Smooth muscle cell (in vitro differentiated cells): ENCODE results near the gene ZPR1. TPM values are rescaled to one million over a fixed set of nuclear protein-coding genes. Genes with fewer than 3 reads are reported as not detected.
"Not testable (repeated sequence)": the region's sequence is repeated elsewhere in the genome, so short reads cannot be mapped to it uniquely, and the experiment has no call there.

ENCODE experiments used
- DNase-seq: peaks from one replicate; lab custom pipeline; 2025; ENCODE audit not compliant: unreplicated experiment; lab: John Stamatoyannopoulos, UW
- H2AFZ ChIP-seq: fragments of 200-600 bp; sonication (generic); 2 replicates; pipeline ENCODE4 v1.6.0; 2016; ENCODE audit warnings: antibody characterized with exemption, low read depth, mild to moderate bottlenecking
- H3F3A ChIP-seq: fragments of 200-600 bp; sonication (generic); 2 replicates; pipeline ENCODE4 v1.6.0; 2017; ENCODE audit warnings: antibody characterized with exemption, low read depth
- H3K27ac ChIP-seq: fragments of 200-600 bp; sonication (generic); 2 replicates; pipeline ENCODE4 v1.5.1; 2016; ENCODE audit warnings: low read depth, mild to moderate bottlenecking
- H3K27me3 ChIP-seq: fragments of 200-600 bp; sonication (generic); 2 replicates; pipeline ENCODE4 v1.6.1; 2016; ENCODE audit warnings: low read depth, mild to moderate bottlenecking
- H3K36me3 ChIP-seq: fragments of 200-600 bp; sonication (generic); 2 replicates; pipeline ENCODE4 v1.5.1; 2016; ENCODE audit warnings: low read depth
- H3K4me1 ChIP-seq: fragments of 200-600 bp; sonication (generic); 2 replicates; pipeline ENCODE4 v1.5.1; 2016; ENCODE audit warnings: low read depth
- H3K4me2 ChIP-seq: fragments of 200-600 bp; sonication (generic); 2 replicates; pipeline ENCODE4 v1.6.0; 2016; ENCODE audit warnings: mild to moderate bottlenecking
- H3K4me3 ChIP-seq: fragments of 200-600 bp; sonication (generic); 2 replicates; pipeline ENCODE4 v1.5.1; 2016; ENCODE audit warnings: mild to moderate bottlenecking
- H3K79me2 ChIP-seq: fragments of 200-600 bp; sonication (generic); 2 replicates; pipeline ENCODE4 v1.6.0; 2016; ENCODE audit warnings: low read depth, mild to moderate bottlenecking
- H3K9ac ChIP-seq: fragments of 200-600 bp; sonication (generic); 2 replicates; pipeline ENCODE4 v1.6.0; 2016; ENCODE audit warnings: low read depth
- H3K9me3 ChIP-seq: fragments of 200-600 bp; sonication (generic); replicated peaks from 2 replicates; pipeline ENCODE4 v1.5.1; 2016; ENCODE audit warnings: low read depth
- H4K20me1 ChIP-seq: fragments of 200-600 bp; sonication (generic); 2 replicates; pipeline ENCODE4 v1.6.0; 2016; ENCODE audit warnings: low read depth
- WGBS: methylation state at CpG from one replicate; pipeline ENCODE4 v1.1.7; 2016; ENCODE audit warnings: low lambda C conversion rate; 5-methylcytosine and 5-hydroxymethylcytosine counted together
- polyA plus RNA-seq: library from polyadenylated mRNA; unstranded; fragments of >200 nt; fragmentation: Nextera tagmentation; extraction: Ambion mirVana; gene quantifications from 2 replicates; pipeline ENCODE4 v1.2.1, GENCODE V29; 2016
- total RNA-seq: library from RNA; depleted of rRNA; stranded (reverse); fragments of >200 nt; gene quantifications from 2 replicates; pipeline ENCODE4 v1.2.3, GENCODE V29; 2014
- TF ChIP-seq, protein P1 (sequence below): fragments of 200-600 bp; sonication (generic); IDR thresholded peaks from 2 replicates; pipeline ENCODE4 v1.5.1; 2017; ENCODE audit warnings: borderline replicate concordance, mild to moderate bottlenecking, antibody characterized with exemption; ENCODE audit not compliant: insufficient read depth, poor library complexity, severe bottlenecking

ZPR1 gene
- total and polyA plus RNA-seq, 2 experiments from 2014 or later, result 26.2 to 34.2 TPM

DNA sequence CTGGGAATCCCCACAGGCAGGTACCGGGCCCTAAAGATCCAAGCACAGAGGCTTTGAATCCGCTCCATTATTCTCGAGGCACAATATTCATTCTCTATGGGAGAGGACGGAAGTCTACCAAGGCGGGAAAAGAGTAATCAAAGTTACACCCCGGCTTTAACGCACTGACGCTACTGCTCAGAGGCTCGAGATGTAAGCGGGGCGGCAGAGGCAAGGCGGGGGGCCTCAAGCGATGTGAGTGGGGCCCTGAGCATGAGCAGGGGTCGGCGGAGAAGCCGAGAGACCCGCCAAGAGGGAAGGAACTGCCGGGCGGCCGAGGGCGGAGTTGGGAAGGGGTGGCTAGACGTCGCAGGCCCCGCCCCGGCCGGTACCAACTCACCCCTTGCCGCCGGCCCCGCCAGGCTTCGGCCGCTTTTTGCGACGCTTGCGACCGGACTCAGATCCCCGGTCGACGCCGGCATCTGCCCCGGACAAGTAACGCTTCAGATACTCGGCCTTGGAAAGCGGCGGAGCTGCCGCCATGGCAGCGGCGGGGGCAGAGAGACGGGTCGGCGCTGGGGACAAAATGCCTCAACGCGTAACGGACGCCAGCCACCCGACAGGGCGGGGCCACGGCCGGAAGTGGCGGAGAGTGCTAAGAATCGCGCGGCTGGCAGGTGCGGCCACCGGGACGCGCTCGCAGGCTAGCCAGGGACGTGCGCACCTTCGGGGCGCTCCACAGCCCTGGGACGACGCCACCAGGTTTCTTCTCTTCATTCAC is 15.2 kb downstream of the ZPR1 start, which contains the start of gene BUD13:
TSS of gene BUD13 (minus strand) at position 545 of the 760 bp plus-strand sequence. CDS start at position 522, 23 bp downstream.
- H3K79me2 ChIP-seq, result peaks cover 17% of the 10 kb centered on the region
- peak within 1 kb of the TSS; percentile 87 for H3K4me2 ChIP-seq
- no peaks in the 10 kb centered on the region for H3K27me3 ChIP-seq
- TF ChIP-seq, protein P1, sequence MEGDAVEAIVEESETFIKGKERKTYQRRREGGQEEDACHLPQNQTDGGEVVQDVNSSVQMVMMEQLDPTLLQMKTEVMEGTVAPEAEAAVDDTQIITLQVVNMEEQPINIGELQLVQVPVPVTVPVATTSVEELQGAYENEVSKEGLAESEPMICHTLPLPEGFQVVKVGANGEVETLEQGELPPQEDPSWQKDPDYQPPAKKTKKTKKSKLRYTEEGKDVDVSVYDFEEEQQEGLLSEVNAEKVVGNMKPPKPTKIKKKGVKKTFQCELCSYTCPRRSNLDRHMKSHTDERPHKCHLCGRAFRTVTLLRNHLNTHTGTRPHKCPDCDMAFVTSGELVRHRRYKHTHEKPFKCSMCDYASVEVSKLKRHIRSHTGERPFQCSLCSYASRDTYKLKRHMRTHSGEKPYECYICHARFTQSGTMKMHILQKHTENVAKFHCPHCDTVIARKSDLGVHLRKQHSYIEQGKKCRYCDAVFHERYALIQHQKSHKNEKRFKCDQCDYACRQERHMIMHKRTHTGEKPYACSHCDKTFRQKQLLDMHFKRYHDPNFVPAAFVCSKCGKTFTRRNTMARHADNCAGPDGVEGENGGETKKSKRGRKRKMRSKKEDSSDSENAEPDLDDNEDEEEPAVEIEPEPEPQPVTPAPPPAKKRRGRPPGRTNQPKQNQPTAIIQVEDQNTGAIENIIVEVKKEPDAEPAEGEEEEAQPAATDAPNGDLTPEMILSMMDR, result no peak
- H3K4me3 ChIP-seq, result peak within 1 kb of the TSS; percentile 89
- peak; percentile 57 for DNase-seq
- H3K9me3 ChIP-seq, result no peaks in the 10 kb centered on the region
- H4K20me1 ChIP-seq, result no peaks in the 10 kb centered on the region
- peak within 1 kb of the TSS; percentile 88 for H3K27ac ChIP-seq
- peak within 1 kb of the TSS; percentile 94 for H3K9ac ChIP-seq
- WGBS, result 2% methylated on average over 58 of the region's 73 CpGs
- peaks cover 6% of the 10 kb centered on the region for H3K36me3 ChIP-seq
- H2AFZ ChIP-seq, result peak within 1 kb of the TSS; percentile 92
- peaks cover 18% of the 10 kb centered on the region for H3K4me1 ChIP-seq
- H3F3A ChIP-seq, result peaks cover 3% of the 10 kb centered on the region

GRCh38 chr11:116771935-116772334 is 15.9 kb downstream of the ZPR1 start:
- Histone ChIP-seq H2AFZ (peak overlapping the region; percentile 92), H3K79me2 (peaks cover 17% of the 10 kb centered on the region), H3K9me3 (no peaks in the 10 kb centered on the region), H3K4me1 (peaks cover 18% of the 10 kb centered on the region), H3K27me3 (no peaks in the 10 kb centered on the region), H3K4me3 (peak overlapping the region; percentile 89), H3K4me2 (peak overlapping the region; percentile 87), H3K27ac (peak overlapping the region; percentile 88), H4K20me1 (no peaks in the 10 kb centered on the region), H3K9ac (peak overlapping the region; percentile 94), H3K36me3 (peaks cover 6% of the 10 kb centered on the region), H3F3A (peaks cover 3% of the 10 kb centered on the region)
- DNase-seq, result no peak
- 22% methylated on average over 2 of the region's 2 CpGs for WGBS
- TF ChIP-seq, protein P1, result no peak

DNA sequence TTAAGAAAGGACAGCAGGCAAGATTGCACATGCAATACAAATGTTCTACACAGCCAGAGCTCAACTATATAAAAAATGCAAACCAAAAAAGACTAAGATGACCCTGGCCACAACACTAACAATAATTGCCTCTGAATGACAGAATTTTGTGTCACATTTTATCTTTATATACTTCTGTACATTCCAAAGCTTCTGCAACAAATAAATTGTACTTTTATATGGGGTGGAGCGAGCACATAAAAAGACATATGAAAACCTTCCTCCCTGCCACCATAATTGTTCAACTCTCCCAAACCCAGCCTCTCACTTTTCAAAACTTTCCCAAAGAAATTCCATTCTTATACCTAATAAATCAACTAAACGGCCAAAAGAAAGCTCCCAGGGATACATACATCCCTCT is 25.7 kb downstream of the ZPR1 start:
- no peak overlapping the region for H3K27ac ChIP-seq
- no peak for DNase-seq
- H3K4me1 ChIP-seq, result no peaks in the 10 kb centered on the region
- H3K4me3 ChIP-seq, result no peak overlapping the region
- no peaks in the 10 kb centered on the region for H3F3A ChIP-seq
- H2AFZ ChIP-seq, result no peak overlapping the region
- H3K9me3 ChIP-seq, result no peaks in the 10 kb centered on the region
- 93% methylated on average over 2 of the region's 2 CpGs for WGBS
- no peak overlapping the region for H3K9ac ChIP-seq
- H3K27me3 ChIP-seq, result no peaks in the 10 kb centered on the region
- TF ChIP-seq, protein P1, result no peak
- H4K20me1 ChIP-seq, result no peaks in the 10 kb centered on the region
- peaks cover 24% of the 10 kb centered on the region for H3K36me3 ChIP-seq
- no peaks in the 10 kb centered on the region for H3K79me2 ChIP-seq
- no peak overlapping the region for H3K4me2 ChIP-seq

DNA sequence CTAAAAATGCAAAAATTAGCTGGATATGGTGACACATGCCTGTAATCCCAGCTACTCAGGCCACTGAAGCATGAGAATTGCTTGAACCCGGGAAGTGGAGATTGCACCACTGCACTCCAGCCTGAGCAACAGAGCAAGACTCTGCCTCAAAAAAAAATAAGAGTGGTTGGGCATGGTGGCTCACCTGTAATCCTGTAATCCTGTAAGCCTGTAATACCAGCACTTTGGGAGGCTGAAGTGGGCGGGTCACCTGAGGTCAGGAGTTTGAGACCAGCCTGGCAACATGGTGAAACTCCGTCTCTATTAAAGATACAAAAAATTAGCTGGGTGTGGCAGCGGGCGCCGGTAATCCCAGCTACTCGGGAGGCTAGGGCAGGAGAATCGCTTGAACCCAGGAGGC is 31.8 kb downstream of the ZPR1 start:
- H3F3A ChIP-seq, H3K4me3 ChIP-seq, H3K27ac ChIP-seq, H4K20me1 ChIP-seq, H3K79me2 ChIP-seq, H2AFZ ChIP-seq, DNase-seq, H3K4me1 ChIP-seq, H3K9me3 ChIP-seq, H3K9ac ChIP-seq, H3K4me2 ChIP-seq, H3K27me3 ChIP-seq: not testable (repeated sequence)
- H3K36me3 ChIP-seq, result peaks cover 25% of the 10 kb centered on the region
- WGBS, result 92% methylated on average over 8 of the region's 8 CpGs
